GM18508 (cell line): Measurements from ENCODE around the gene HOXB8.

ENCODE experiments used
- ATAC-seq: cut with Tn5 transposase; IDR thresholded peaks from one replicate; pipeline ENCODE4 v1.9.1; 2021; ENCODE audit warnings: moderate number of reproducible peaks; ENCODE audit not compliant: insufficient read depth, unreplicated experiment

The HOXB8 gene

DNA sequence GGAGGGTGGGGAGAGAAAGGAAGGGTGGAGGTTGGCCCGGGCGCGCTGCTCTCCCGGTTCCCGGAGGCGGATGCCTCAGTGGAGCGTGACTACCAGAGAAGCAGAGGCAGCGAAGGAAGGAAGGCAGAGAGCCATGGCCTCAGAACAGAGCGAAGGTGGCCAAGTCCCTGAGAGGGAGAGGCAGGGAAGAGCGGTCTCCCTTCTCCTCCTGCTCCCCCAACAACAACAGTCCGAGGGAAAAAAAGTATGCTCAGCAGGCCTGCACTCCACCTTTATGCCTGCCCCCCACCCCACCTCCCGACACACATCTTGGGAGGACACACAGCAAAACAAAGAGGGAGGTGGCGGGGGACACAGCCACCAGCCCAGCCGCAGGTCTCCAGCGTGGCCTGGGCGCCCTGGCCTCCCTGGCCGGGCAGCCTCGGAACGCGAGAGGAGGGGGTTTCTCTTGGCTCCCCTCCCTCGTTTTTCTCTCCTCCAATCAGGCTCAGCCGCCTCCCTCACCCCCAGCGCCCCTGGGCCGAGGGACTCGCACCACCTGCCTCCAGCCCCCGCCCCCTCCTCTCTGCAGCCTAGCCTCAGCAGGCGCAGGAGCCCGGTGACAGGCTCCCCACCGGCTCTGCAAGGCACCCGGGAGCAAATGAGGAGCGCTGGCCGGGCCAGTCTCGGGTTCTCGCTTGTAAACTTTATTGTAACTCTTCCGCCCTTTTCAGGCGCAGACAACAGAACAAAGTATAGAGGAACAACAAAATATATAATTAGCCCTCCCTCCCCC, 3.2 kb downstream of the HOXB8 start:
- no peak for ATAC-seq

- ATAC-seq = no peak
These were observed 3.9 kb downstream of the HOXB8 start for GRCh38 chr17:48611213-48611612.

- ATAC-seq = no peak
These were observed 4.5 kb downstream of the HOXB8 start, which contains the start of gene HOXB7 for GRCh38 chr17:48610282-48611211. HOXB7 (minus strand) TSS chr17:48611017; CDS start chr17:48610918, 99 bp downstream.

- ATAC-seq = no peak
These were observed 5.3 kb downstream of the HOXB8 start for GRCh38 chr17:48609759-48610281.

DNA sequence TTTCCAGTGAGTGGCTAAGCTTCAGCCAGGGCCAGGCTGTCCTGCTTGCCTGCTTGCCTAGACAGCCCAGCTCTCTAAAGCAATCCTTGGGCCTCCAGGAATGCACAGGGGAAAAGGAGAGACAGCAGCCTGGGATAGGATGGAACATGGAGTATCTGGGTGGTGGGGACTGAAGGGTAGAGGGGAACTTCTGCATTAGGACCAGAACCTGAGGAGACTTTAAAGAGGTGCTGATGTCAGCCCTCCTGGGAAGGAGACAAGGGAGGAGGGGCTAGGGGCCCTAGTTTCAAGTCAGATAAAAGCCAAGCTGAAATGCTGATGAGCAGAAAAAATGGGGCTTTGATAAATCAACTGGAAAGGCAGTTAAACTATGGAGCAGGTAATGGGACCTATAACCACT, 6.1 kb downstream of the HOXB8 start:
- no peak for ATAC-seq

- ATAC-seq = no peak
These were observed 6.6 kb downstream of the HOXB8 start for GRCh38 chr17:48608494-48608834.

- no peak for ATAC-seq
These were observed 8.0 kb downstream of the HOXB8 start for GRCh38 chr17:48606892-48607614.

DNA sequence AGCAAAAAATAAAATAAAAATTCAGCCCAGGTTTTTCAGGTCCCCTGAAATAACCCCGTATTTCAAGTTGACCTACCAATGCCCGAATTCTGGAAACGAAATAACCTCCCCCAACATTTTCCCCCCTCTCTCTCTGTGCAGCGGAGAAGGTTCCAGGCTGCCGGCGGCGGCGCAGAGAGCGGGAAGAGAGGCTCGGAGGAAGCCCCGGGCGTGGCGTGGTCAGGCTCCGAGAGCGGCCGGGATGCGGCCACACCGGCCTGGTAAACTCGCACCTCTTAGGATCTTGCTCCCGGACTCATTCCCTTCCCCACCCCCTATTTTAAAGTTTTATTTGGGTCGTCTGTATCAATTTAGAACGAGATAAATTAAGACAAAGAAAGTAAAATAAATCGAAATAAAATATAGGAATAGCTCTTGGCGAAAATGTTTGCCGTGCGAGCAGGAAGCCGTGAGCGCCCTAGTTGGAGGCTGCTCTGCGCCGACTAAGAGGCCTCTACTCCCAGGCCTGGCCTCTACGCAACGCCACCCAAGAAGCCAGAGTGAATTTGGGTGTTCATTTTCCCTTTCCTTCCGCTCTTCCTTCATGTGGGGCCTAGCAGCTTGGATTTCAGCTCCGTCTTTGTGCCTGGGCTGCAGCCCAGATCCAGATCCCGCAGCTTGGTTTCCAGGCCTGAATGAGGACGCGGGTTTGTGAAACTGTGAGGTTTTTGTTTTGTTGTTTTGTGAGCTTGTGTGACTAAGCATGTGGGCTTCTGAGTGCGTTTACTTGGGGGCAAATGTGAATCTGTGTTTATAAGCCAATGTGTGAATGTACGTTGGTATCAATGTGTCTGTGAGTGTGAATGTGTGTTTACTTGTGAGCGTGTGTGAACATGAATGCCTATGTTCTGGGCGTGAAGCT, 8.9 kb downstream of the HOXB8 start:
- ATAC-seq = no peak

- no peak for ATAC-seq
These were observed 9.6 kb downstream of the HOXB8 start for GRCh38 chr17:48605409-48605919.

- ATAC-seq = no peak
These were observed 10.2 kb downstream of the HOXB8 start, which contains the start of gene HOXB6 for GRCh38 chr17:48604770-48605329. HOXB6 (minus strand) TSS chr17:48604986; CDS start chr17:48598150, 6,836 bp downstream.

GRCh38 chr17:48603959-48604769, 10.9 kb downstream of the HOXB8 start:
- ATAC-seq = no peak

DNA sequence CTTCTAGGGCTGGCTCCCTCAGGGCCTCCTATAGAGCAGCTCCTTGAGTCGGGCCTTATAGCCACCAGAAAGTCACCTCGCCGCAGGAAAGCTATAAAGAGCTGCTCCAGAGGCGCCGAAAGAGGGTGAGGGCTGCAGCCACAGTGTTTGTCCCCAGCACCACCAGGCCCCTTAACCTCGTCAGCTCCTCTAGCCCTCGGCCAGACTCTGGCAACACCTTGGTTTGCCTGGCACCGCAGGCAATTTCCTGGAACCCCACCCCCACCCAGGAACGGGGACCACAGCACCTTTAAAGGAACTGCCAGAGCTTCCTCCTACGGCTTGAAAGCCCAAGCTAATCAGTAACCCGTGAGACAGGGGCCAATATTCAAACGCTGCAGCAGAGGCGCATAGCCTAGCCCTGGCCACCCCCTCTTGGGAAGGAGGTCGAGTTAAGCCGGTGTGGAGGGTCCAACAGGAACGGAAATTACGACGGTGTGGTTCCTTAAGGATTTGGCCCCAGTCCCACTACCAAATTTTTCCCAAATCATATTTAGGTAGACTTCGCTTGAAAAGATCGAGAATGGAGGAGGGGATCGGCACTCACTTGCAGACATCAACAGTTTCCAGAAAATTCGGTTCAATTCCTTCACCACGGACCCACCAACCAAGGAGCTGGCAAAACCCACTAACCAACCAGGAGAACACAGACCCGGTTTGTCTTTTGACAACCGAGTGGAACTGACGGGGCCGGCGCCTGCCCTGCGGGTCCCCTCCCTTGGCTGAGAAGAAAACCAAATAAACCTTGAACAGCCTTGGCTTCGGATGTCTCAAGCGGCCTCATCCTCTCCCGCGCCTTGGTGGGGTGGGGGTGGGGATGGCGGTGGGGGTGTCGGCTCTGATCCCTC, 13.3 kb downstream of the HOXB8 start:
- no peak for ATAC-seq

- ATAC-seq = no peak
These were observed 13.9 kb downstream of the HOXB8 start for GRCh38 chr17:48601207-48601538.

DNA sequence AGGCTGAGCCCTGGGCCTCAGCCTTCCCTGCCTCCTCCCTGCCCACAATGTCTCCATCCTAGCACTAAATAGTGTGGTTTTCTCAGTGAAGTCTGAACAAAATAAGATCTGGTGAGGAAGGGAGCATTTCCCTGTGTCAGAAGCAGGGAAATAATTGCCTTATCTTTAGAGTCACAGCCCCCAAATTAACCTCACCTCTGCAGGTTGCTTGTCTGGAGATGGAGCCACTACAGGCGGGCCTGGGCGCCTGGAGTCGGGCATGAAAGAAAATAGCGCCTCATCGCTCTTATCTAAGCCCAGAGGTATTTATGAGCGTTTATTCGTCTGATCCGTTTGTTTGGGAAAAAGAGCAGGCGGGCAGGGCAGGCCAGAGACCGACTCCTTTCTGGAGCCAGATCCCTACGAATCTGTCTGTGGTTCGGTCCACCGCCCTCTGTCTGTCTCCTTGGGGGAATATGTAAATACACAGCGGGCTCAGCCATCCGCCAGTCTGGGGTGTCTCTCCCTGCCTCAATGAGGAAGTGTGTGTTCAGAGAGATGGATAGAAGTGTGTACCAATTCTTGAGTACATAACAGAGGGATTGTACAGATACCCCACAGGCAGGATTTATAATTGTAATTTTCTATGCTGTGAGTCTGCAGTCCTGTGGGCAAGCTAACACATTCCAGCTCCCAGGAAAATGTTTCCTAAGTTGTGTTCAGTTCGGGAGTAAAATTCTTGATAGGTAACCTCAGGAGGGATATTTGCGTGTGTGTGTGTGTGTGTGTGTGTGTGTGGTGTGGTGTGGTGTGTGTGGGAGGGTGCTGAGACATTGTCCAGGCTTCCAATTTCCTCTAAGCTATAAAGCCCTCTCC, 14.6 kb downstream of the HOXB8 start:
- ATAC-seq = no peak

DNA sequence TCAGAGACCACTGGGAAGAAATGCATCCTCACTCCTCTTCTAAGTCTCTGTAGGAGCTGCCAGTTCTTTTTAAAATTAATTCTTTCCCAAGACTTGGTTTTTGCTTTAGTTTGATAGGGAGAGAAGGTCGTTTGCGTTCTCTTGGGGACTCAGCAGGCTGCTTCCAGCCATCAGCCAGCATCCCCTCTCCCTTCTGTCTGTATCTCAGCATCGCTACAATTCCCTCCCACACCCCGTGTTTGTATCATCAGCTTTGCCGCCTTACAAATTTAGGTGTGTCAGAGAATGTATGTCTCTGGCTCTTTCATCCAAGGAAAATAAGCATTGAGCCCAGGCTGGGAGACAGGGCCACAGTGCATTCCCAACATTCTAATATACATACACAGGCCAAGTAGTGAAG, 15.7 kb downstream of the HOXB8 start:
- ATAC-seq = no peak

- ATAC-seq = no peak
These were observed 16.4 kb downstream of the HOXB8 start for GRCh38 chr17:48598736-48599135.
